ENCODE data around the gene ENO1.
A peak's percentile ranks its signal among the peaks of the same experiment; 100 is the strongest.
"Not testable (repeated sequence)": the region's sequence is repeated elsewhere in the genome, so short reads cannot be mapped to it uniquely, and the experiment has no call there.

The ENO1 gene

GRCh38 chr1:8835941-8836643, 42.4 kb downstream of the ENO1 start:
- TF ChIP-seq POLR2A (IDR thresholded peaks at IDR 0.05; ENCODE audit: low read depth, low read length): no peak
- TF ChIP-seq TAF1 (IDR thresholded peaks at IDR 0.05; ENCODE audit: borderline replicate concordance, low read depth, low read length): no peak
- no peak for TF ChIP-seq POLR2AphosphoS5 (IDR thresholded peaks at IDR 0.05; ENCODE audit: low read depth, low read length)
- no peak for FAIRE-seq
- DNase-seq (ENCODE audit: insufficient read length): no peak

- no peak for FAIRE-seq
- TF ChIP-seq TAF1 (IDR thresholded peaks at IDR 0.05; ENCODE audit: borderline replicate concordance, low read depth, low read length) (no peak), POLR2A (IDR thresholded peaks at IDR 0.05; ENCODE audit: low read depth, low read length) (no peak), POLR2AphosphoS5 (IDR thresholded peaks at IDR 0.05; ENCODE audit: low read depth, low read length) (no peak)
- no peak for DNase-seq (ENCODE audit: insufficient read length)
Observed at GRCh38 chr1:8831340-8831739, 47.1 kb downstream of the ENO1 start.

- DNase-seq (ENCODE audit: insufficient read length); FAIRE-seq: not testable (repeated sequence)
Observed at GRCh38 chr1:8830732-8831131, 47.8 kb downstream of the ENO1 start.

GRCh38 chr1:8825985-8826481, 52.5 kb downstream of the ENO1 start:
- DNase-seq (ENCODE audit: insufficient read length) (no peak), FAIRE-seq (no peak)
- no peak for TF ChIP-seq POLR2A (IDR thresholded peaks at IDR 0.05; ENCODE audit: low read depth, low read length)
- TF ChIP-seq POLR2AphosphoS5 (IDR thresholded peaks at IDR 0.05; ENCODE audit: low read depth, low read length): no peak
- TF ChIP-seq TAF1 (IDR thresholded peaks at IDR 0.05; ENCODE audit: borderline replicate concordance, low read depth, low read length): no peak

GRCh38 chr1:8823295-8823664, 55.2 kb downstream of the ENO1 start:
- TF ChIP-seq TAF1 (IDR thresholded peaks at IDR 0.05; ENCODE audit: borderline replicate concordance, low read depth, low read length): no peak
- TF ChIP-seq POLR2A (IDR thresholded peaks at IDR 0.05; ENCODE audit: low read depth, low read length): no peak
- no peak for TF ChIP-seq POLR2AphosphoS5 (IDR thresholded peaks at IDR 0.05; ENCODE audit: low read depth, low read length)
- DNase-seq (ENCODE audit: insufficient read length) (no peak), FAIRE-seq (no peak)

- FAIRE-seq (no peak), DNase-seq (ENCODE audit: insufficient read length) (no peak)
- TF ChIP-seq POLR2AphosphoS5 (IDR thresholded peaks at IDR 0.05; ENCODE audit: low read depth, low read length): no peak
- no peak for TF ChIP-seq POLR2A (IDR thresholded peaks at IDR 0.05; ENCODE audit: low read depth, low read length)
- TF ChIP-seq TAF1 (IDR thresholded peaks at IDR 0.05; ENCODE audit: borderline replicate concordance, low read depth, low read length): no peak
Observed at GRCh38 chr1:8822373-8823294, 55.9 kb downstream of the ENO1 start.

- TF ChIP-seq TAF1 (IDR thresholded peaks at IDR 0.05; ENCODE audit: borderline replicate concordance, low read depth, low read length) (no peak), POLR2AphosphoS5 (IDR thresholded peaks at IDR 0.05; ENCODE audit: low read depth, low read length) (no peak), POLR2A (IDR thresholded peaks at IDR 0.05; ENCODE audit: low read depth, low read length) (no peak)
- no peak for DNase-seq (ENCODE audit: insufficient read length)
- FAIRE-seq: no peak
Observed at GRCh38 chr1:8821084-8821483, 57.4 kb downstream of the ENO1 start.

GRCh38 chr1:8818789-8819188, 59.7 kb downstream of the ENO1 start:
- FAIRE-seq; DNase-seq (ENCODE audit: insufficient read length): not testable (repeated sequence)

GRCh38 chr1:8818325-8818775, 60.1 kb downstream of the ENO1 start:
- FAIRE-seq (no peak), DNase-seq (ENCODE audit: insufficient read length) (no peak)
- no peak for TF ChIP-seq POLR2AphosphoS5 (IDR thresholded peaks at IDR 0.05; ENCODE audit: low read depth, low read length)
- TF ChIP-seq TAF1 (IDR thresholded peaks at IDR 0.05; ENCODE audit: borderline replicate concordance, low read depth, low read length): no peak
- TF ChIP-seq POLR2A (IDR thresholded peaks at IDR 0.05; ENCODE audit: low read depth, low read length): no peak

- DNase-seq (ENCODE audit: insufficient read length) (peak; percentile 97), FAIRE-seq (peak; percentile 93)
- TF ChIP-seq TAF1 (IDR thresholded peaks at IDR 0.05; ENCODE audit: borderline replicate concordance, low read depth, low read length) (peak; percentile 81), POLR2AphosphoS5 (IDR thresholded peaks at IDR 0.05; ENCODE audit: low read depth, low read length) (peak; percentile 92), POLR2A (IDR thresholded peaks at IDR 0.05; ENCODE audit: low read depth, low read length) (peak; percentile 97)
Observed at GRCh38 chr1:8817412-8818324, 60.8 kb downstream of the ENO1 start, which contains the start of gene RERE. TSS of gene RERE (minus strand) at chr1:8817640.

GRCh38 chr1:8816831-8817411, 61.6 kb downstream of the ENO1 start:
- DNase-seq (ENCODE audit: insufficient read length): peak; percentile 24
- TF ChIP-seq TAF1 (IDR thresholded peaks at IDR 0.05; ENCODE audit: borderline replicate concordance, low read depth, low read length) (no peak), POLR2A (IDR thresholded peaks at IDR 0.05; ENCODE audit: low read depth, low read length) (0 out of 2 replicates have a peak, but pooled peaks have one; percentile 14), POLR2AphosphoS5 (IDR thresholded peaks at IDR 0.05; ENCODE audit: low read depth, low read length) (no peak; the same call in 1 of the 2 replicates)

More at GRCh38 chr1:8816831-8817411, 61.6 kb downstream of the ENO1 start:
- FAIRE-seq: peak; percentile 88
